Measurements from ENCODE around the gene LTBP3. TPM values are rescaled to one million over a fixed set of nuclear protein-coding genes. Genes with fewer than 3 reads are reported as not detected.

Gene LTBP3
- total and polyA plus RNA-seq, 9 of the 15 experiments (the other 6 are each of a cell fraction or from before 2014, with no cell fraction given) = 0.06 to 20.5 (median 4.8) TPM

GRCh38 chr11:65498042-65498726 is 60.0 kb downstream of the LTBP3 start (continued):
- TF ChIP-seq, protein P1, sequence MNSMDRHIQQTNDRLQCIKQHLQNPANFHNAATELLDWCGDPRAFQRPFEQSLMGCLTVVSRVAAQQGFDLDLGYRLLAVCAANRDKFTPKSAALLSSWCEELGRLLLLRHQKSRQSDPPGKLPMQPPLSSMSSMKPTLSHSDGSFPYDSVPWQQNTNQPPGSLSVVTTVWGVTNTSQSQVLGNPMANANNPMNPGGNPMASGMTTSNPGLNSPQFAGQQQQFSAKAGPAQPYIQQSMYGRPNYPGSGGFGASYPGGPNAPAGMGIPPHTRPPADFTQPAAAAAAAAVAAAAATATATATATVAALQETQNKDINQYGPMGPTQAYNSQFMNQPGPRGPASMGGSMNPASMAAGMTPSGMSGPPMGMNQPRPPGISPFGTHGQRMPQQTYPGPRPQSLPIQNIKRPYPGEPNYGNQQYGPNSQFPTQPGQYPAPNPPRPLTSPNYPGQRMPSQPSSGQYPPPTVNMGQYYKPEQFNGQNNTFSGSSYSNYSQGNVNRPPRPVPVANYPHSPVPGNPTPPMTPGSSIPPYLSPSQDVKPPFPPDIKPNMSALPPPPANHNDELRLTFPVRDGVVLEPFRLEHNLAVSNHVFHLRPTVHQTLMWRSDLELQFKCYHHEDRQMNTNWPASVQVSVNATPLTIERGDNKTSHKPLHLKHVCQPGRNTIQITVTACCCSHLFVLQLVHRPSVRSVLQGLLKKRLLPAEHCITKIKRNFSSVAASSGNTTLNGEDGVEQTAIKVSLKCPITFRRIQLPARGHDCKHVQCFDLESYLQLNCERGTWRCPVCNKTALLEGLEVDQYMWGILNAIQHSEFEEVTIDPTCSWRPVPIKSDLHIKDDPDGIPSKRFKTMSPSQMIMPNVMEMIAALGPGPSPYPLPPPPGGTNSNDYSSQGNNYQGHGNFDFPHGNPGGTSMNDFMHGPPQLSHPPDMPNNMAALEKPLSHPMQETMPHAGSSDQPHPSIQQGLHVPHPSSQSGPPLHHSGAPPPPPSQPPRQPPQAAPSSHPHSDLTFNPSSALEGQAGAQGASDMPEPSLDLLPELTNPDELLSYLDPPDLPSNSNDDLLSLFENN (IDR thresholded peaks at IDR 0.05; ENCODE audit: low read depth in 2 of 2, low read length in 2 of 2) = 0 out of 4 replicates have a peak, but pooled peaks of 1 of the 2 experiments have one; percentile 21
- TF ChIP-seq KDM5B (IDR thresholded peaks at IDR 0.05; ENCODE audit: insufficient replicate concordance, low read depth, low read length) = peak; percentile 73
- TF ChIP-seq KDM4B (IDR thresholded peaks at IDR 0.05; ENCODE audit: borderline replicate concordance in 2 of 2, low read depth in 1 of 2) = 0 out of 4 replicates have a peak, but pooled peaks of 1 of the 2 experiments have one; percentile 49
- TF ChIP-seq SRSF3 (IDR thresholded peaks at IDR 0.05; ENCODE audit: insufficient read depth, low read length) = peak; percentile 99; the same call in 1 of the 2 replicates
- peak; percentile 24; the same call in 1 of the 2 replicates for TF ChIP-seq PHF8 (IDR thresholded peaks at IDR 0.05; ENCODE audit: borderline replicate concordance, low read length)
- TF ChIP-seq, protein P2, sequence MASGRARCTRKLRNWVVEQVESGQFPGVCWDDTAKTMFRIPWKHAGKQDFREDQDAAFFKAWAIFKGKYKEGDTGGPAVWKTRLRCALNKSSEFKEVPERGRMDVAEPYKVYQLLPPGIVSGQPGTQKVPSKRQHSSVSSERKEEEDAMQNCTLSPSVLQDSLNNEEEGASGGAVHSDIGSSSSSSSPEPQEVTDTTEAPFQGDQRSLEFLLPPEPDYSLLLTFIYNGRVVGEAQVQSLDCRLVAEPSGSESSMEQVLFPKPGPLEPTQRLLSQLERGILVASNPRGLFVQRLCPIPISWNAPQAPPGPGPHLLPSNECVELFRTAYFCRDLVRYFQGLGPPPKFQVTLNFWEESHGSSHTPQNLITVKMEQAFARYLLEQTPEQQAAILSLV (tag; IDR thresholded peaks at IDR 0.05) = peak; percentile 83
- no peak for TF ChIP-seq CHD2 (IDR thresholded peaks at IDR 0.05; ENCODE audit: low read depth, low read length)
- TF ChIP-seq HNRNPLL (IDR thresholded peaks at IDR 0.05; ENCODE audit: low read depth, low read length, poor library complexity, severe bottlenecking) = no peak
- TF ChIP-seq MYC (IDR thresholded peaks at IDR 0.05; ENCODE audit: low read depth, low read length) = no peak
- TF ChIP-seq MYC (CRISPR knock-in tag; IDR thresholded peaks at IDR 0.05; ENCODE audit: borderline replicate concordance, low read depth) = peak; percentile 42; the same call in 1 of the 2 replicates
- TF ChIP-seq ZFX (CRISPR knock-in tag; IDR thresholded peaks at IDR 0.05) = peak; percentile 39
- peak; percentile 82 for TF ChIP-seq TAF7 (tag; IDR thresholded peaks at IDR 0.05)
- no peak for TF ChIP-seq ETV1 (tag; conservative IDR thresholded peaks at IDR 0.05; ENCODE audit: low read depth)
- peak in 1 of 2 experiments; percentile 27 for TF ChIP-seq AFF1 (IDR thresholded peaks at IDR 0.05; ENCODE audit: low read depth in 1 of 2, partially characterized antibody in 2 of 2)
- no peak for TF ChIP-seq RBM34 (IDR thresholded peaks at IDR 0.05; ENCODE audit: borderline replicate concordance, insufficient read depth, low read length)
